Activated CD8-positive, alpha-beta T cell treated with anti-CD3 and anti-CD28 coated beads, Interleukin-2, amount 10 ng/mL, durations not matched to agents 7 days and 5 days (primary cell): ENCODE measurements around the gene KIAA1755. TPM values are rescaled to one million over a fixed set of nuclear protein-coding genes. Genes with fewer than 3 reads are reported as not detected.
"Not testable (repeated sequence)": the region's sequence is repeated elsewhere in the genome, so short reads cannot be mapped to it uniquely, and the experiment has no call there.

Experiments
- ATAC-seq: fragments of 150-1000 bp; cut with Tn5 transposase; one replicate; pipeline ENCODE4 v1.10.0; 2021; ENCODE audit warnings: moderate library complexity
- CTCF ChIA-PET: fragments of 350-600 bp; sonication (Branson Sonifier 250); formaldehyde crosslinking; loops from one replicate; lab custom pipeline; 2021; ENCODE audit warnings: antibody characterized with exemption; lab: Charles Lee
- POLR2A ChIA-PET: fragments of 350-600 bp; sonication (Branson Sonifier 250); formaldehyde crosslinking; loops from one replicate; lab custom pipeline; 2021; ENCODE audit warnings: antibody characterized with exemption; lab: Charles Lee
- DNase-seq: peaks from one replicate; pipeline ENCODE4 v3.0.0-alpha.2; 2020
- H3K27ac Mint-ChIP-seq: one replicate; pipeline ENCODE4 v1.8.0; 2021; ENCODE audit warnings: mild to moderate bottlenecking, mixed read lengths
- H3K27me3 Mint-ChIP-seq: one replicate; pipeline ENCODE4 v1.8.0; 2021; ENCODE audit warnings: low read depth, mixed read lengths
- H3K36me3 Mint-ChIP-seq: one replicate; pipeline ENCODE4 v1.8.0; 2021; ENCODE audit warnings: low read depth, mixed read lengths
- H3K4me1 Mint-ChIP-seq: one replicate; pipeline ENCODE4 v1.8.0; 2021; ENCODE audit warnings: low read depth, mixed read lengths
- H3K4me3 Mint-ChIP-seq: one replicate; pipeline ENCODE4 v1.8.0; 2021; ENCODE audit warnings: mild to moderate bottlenecking, mixed read lengths
- H3K9me3 Mint-ChIP-seq: one replicate; pipeline ENCODE4 v1.8.0; 2022; ENCODE audit warnings: mixed read lengths; ENCODE audit not compliant: insufficient read depth
- total RNA-seq, 2 experiments: library from RNA; stranded (reverse); gene quantifications; one replicate each; pipeline ENCODE4 v1.2.3, GENCODE V29; 2021

Gene KIAA1755
- total RNA-seq, 2 experiments from 2014 or later: not detected

DNA sequence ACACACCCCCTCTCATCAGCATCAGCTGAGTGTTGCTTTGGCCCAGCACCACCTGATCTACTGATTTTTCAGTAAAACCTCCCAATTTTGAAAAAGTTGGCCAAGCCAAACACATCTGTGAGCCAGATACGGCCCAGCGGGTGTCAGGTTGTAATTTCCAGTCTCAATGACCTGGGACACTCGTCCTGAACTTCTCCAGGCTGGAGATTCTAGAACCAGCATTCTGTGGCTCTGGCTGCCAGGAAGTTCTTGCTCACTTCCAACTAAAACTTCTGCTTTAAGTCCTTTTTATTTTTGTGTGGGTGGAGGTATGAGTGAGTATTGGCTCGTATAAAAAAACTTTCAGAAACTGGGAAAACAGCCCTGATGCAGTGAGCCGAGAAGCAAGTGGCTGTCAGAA lies 5.1 kb downstream of the KIAA1755 start:
- no peaks in the 10 kb centered on the region for H3K4me1 Mint-ChIP-seq
- no peak overlapping the region for H3K27ac Mint-ChIP-seq
- ChIA-PET POLR2A (no interaction called here), CTCF (no interaction called here)
- no peaks in the 10 kb centered on the region for H3K9me3 Mint-ChIP-seq
- no peak for ATAC-seq
- H3K27me3 Mint-ChIP-seq: peaks cover 25% of the 10 kb centered on the region
- no peak overlapping the region for H3K4me3 Mint-ChIP-seq
- H3K36me3 Mint-ChIP-seq: no peaks in the 10 kb centered on the region
- DNase-seq: no peak

DNA sequence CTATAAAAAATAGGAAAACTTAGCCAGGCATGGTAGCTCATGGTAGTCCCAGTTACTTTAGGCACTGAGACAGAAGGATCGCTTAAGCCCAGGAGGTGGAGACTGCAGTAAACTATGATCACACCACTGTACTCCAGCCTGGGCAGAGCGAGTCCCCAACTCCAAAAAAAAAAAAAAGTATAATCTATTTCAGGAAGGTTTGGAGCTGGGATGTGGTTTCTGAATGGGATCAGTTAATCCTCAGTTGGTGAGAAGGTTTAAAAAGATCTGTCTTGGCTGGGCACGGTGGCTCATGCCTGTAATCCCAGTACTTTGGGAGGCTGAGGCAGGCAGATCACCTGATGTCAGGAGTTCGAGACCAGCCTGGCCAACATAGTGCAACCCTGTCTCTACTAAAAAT lies 5.9 kb downstream of the KIAA1755 start:
- H3K4me1 Mint-ChIP-seq, H3K36me3 Mint-ChIP-seq, CTCF ChIA-PET, H3K27ac Mint-ChIP-seq, DNase-seq, H3K9me3 Mint-ChIP-seq, H3K4me3 Mint-ChIP-seq, ATAC-seq: not testable (repeated sequence)
- POLR2A ChIA-PET: interaction anchor here (0.7 kb wide), 1 partner anchor 255 kb away, joined by 3 read pairs; no protein-coding TSS in a partner anchor
- peaks cover 18% of the 10 kb centered on the region for H3K27me3 Mint-ChIP-seq

DNA sequence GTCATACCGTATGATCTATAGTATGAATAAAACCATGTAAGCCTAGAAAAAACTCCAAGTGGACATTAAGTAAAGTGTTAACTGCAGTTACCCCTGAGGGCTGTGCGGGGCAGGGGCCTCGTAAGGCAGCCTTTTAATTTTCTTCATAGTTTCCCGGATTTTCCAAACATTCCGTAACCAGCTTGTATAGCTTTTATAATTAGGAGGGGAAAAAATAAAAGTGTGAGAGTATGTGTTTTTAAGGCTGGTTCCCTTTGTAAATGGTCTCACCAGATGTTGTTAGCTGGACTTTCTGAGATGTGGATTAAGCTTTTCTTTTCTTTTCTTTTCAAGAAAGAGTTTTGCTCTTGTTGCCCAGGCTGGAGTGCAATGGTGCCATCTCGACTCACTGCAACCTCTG lies 7.0 kb downstream of the KIAA1755 start:
- ChIA-PET POLR2A (no interaction called here), CTCF (interaction anchor here (1.0 kb wide), 1 partner anchor 32 kb away, joined by 4 read pairs; no protein-coding TSS in a partner anchor)
- no peaks in the 10 kb centered on the region for H3K4me1 Mint-ChIP-seq
- H3K27me3 Mint-ChIP-seq: peaks cover 7% of the 10 kb centered on the region
- no peaks in the 10 kb centered on the region for H3K36me3 Mint-ChIP-seq
- no peak for ATAC-seq
- no peak overlapping the region for H3K4me3 Mint-ChIP-seq
- no peaks in the 10 kb centered on the region for H3K9me3 Mint-ChIP-seq
- no peak for DNase-seq
- H3K27ac Mint-ChIP-seq: no peak overlapping the region

DNA sequence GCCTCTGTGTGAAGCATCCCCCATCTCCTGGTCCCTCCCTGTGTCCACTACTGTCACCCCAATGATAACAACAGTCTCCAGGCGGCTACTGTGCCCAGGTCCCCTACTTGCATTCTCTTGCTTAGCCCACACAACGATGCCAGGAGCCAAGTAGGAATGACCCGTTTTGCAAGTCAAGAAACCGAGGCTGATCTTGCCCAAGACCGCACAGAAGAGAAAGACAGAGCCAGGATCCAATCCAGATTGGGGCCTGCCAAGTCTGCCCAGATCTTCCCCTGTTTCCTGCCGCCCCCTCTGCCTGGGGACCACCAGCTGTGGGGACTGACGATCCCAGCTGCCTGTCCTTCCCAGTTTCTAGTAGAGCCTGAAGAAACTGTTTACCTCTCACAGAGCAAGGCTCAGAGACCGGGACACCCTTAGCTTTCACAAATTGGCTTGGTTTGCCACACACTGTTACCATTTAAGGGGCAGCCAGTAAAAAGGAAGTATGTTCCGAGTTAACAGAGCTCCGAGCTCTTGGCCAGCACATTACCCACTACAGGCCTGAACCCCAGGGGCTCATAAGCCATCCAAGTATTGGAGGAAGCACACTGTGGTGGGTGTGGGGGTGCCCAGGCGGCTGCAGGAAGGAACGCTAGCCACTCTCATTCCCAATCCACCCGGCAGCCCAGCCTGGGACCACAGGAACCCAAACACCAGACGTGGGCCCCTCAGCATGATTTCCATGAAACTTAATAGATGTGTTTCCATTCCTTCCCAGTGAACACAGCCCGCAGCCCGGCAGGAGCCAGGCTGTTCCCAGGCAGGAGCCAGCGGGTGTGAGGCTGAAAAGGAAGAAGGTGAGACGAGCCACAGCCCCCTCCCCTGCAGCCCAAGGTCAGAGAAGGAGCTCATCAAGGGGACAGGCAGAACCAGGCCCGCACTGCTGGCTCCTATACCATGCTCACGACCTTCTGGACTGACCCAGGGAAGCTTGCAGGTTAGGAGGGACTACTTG lies 7.9 kb downstream of the KIAA1755 start:
- Mint-ChIP-seq H3K36me3 (no peaks in the 10 kb centered on the region), H3K27ac (no peak overlapping the region), H3K9me3 (no peaks in the 10 kb centered on the region), H3K27me3 (peaks cover 3% of the 10 kb centered on the region), H3K4me1 (no peaks in the 10 kb centered on the region), H3K4me3 (no peak overlapping the region)
- POLR2A ChIA-PET: no interaction called here
- CTCF ChIA-PET: interaction anchor here (1.0 kb wide), 1 partner anchor 31 kb away, joined by 4 read pairs; no protein-coding TSS in a partner anchor
- DNase-seq (no peak), ATAC-seq (no peak)

DNA sequence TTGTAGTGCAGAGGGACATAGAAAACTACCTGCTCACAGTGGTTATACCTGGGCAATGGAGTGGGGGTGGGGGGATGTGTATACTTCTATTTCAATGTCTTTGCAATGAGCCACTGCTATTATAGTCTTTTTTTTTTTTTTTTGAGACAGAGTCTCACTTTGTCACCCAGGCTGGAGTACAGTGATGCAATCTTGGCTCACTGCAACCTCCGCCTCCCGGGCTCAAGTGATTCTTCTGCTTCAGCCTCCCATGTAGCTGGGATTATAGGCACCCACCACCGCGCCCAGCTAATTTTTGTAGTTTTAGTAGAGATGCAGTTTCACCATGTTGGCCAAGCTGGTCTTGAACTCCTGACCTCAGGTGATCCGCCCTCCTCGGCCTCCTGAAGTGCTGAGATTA lies 9.1 kb downstream of the KIAA1755 start:
- H3K27me3 Mint-ChIP-seq, CTCF ChIA-PET, H3K9me3 Mint-ChIP-seq, H3K4me3 Mint-ChIP-seq, ATAC-seq, H3K36me3 Mint-ChIP-seq, POLR2A ChIA-PET, H3K4me1 Mint-ChIP-seq, DNase-seq, H3K27ac Mint-ChIP-seq: not testable (repeated sequence)

DNA sequence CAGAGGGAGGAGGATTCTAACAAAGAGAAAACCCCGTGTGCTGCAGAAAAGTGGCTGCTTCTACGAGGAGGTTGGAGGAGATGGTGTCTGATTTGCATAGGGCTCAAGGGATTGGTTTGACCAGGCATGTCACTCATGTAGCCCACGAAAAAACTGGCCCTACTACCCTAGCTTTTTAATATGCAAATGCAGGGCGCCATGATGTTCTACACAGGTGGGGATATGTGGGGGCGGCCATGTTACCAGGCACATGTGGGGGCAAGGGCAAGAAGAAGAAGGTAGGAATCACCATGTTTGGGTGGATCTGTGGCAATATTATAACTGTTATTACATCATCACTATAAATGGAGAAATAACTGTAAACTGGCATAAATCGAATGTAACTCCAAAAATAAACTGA lies 9.9 kb downstream of the KIAA1755 start:
- no peak overlapping the region for H3K27ac Mint-ChIP-seq
- ChIA-PET POLR2A (no interaction called here), CTCF (no interaction called here)
- H3K4me3 Mint-ChIP-seq: no peak overlapping the region
- H3K27me3 Mint-ChIP-seq: peaks cover 2% of the 10 kb centered on the region
- H3K36me3 Mint-ChIP-seq: no peaks in the 10 kb centered on the region
- H3K9me3 Mint-ChIP-seq: no peaks in the 10 kb centered on the region
- ATAC-seq: no peak
- DNase-seq: no peak
- no peaks in the 10 kb centered on the region for H3K4me1 Mint-ChIP-seq

DNA sequence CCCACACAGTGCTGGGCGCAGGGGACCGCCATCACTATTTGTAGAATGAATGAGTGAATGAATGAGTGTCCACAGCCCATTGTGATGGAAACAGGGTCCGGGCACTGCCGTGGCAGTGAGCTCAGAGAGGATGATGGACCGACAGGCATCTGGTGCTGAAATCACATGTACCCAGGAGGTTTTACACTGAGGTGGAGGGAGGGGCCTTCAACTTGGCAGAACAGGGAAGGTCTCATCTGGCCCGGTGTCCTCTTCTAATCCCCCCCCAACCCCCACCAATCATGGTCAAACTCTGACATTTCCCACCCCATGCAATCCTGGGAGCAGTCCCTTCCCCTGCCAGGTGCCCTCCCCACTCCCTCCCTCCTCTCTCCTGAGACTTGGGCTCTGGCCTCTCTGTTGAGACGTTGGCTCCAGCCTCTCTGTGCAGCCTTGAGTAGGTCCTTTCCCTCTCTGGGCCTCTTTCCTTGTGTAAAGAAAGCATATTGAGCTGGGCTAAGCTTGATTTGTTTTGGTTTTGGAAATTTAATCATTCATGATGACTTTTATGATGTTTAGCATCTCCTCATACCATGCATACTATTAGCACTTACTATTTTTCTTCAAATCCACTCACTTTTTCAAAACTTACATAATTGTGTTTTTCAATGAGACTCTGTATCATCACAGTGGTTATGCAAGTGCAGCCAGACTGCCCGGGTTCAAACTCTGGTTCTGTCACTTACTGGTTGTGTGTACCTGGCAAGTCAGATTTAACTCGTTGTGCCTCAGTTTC lies 10.8 kb downstream of the KIAA1755 start:
- ChIA-PET POLR2A (no interaction called here), CTCF (no interaction called here)
- DNase-seq (no peak), ATAC-seq (no peak)
- Mint-ChIP-seq H3K4me3 (no peak overlapping the region), H3K27me3 (no peaks in the 10 kb centered on the region), H3K36me3 (no peaks in the 10 kb centered on the region), H3K27ac (no peak overlapping the region), H3K4me1 (no peaks in the 10 kb centered on the region), H3K9me3 (no peaks in the 10 kb centered on the region)

DNA sequence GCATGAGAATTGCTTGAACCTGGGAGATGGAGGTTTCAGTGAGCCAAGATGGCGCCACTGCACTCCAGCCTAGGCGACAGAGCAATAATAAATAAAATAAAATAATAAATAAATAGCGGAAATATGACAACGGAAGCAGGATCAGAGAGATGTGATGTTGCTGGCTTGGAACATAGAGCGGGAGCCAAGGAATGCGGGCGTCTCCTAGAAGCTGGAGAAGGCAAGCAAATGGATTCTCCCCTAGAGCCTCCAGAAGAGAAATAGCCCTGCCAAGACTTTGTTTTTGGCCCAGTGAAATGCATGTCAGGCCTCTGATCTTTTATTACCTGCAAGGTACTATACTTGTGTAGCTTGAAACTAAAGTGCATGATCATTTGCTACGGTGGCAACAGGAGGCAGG lies 12.4 kb downstream of the KIAA1755 start:
- no peaks in the 10 kb centered on the region for H3K27me3 Mint-ChIP-seq
- CTCF ChIA-PET: no interaction called here
- no peak for DNase-seq
- H3K27ac Mint-ChIP-seq: no peak overlapping the region
- no peaks in the 10 kb centered on the region for H3K36me3 Mint-ChIP-seq
- H3K4me3 Mint-ChIP-seq: no peak overlapping the region
- ATAC-seq: no peak
- POLR2A ChIA-PET: no interaction called here
- peaks cover 8% of the 10 kb centered on the region for H3K9me3 Mint-ChIP-seq
- no peaks in the 10 kb centered on the region for H3K4me1 Mint-ChIP-seq

DNA sequence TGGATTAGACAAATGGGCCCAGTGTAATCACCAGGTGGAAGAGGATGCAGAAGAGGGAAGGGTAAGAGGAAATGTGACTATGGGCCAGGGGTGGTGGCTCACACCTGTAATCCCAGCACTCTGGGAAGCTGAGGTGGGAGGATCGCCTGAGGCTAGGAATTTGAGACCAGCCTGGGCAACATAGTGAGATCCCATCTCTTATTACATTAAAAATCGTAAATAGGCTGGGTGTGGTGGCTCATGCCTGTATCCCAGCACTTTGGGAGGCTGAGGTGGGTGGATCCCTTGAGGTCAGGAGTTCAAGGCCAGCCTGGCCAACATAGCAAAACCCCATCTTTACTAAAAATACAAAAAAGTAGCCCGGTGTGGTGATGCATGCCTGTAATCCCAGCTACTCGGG lies 12.8 kb downstream of the KIAA1755 start:
- POLR2A ChIA-PET, CTCF ChIA-PET, H3K27me3 Mint-ChIP-seq, H3K36me3 Mint-ChIP-seq, ATAC-seq, H3K27ac Mint-ChIP-seq, DNase-seq, H3K4me1 Mint-ChIP-seq, H3K4me3 Mint-ChIP-seq: not testable (repeated sequence)
- H3K9me3 Mint-ChIP-seq: peaks cover 12% of the 10 kb centered on the region

DNA sequence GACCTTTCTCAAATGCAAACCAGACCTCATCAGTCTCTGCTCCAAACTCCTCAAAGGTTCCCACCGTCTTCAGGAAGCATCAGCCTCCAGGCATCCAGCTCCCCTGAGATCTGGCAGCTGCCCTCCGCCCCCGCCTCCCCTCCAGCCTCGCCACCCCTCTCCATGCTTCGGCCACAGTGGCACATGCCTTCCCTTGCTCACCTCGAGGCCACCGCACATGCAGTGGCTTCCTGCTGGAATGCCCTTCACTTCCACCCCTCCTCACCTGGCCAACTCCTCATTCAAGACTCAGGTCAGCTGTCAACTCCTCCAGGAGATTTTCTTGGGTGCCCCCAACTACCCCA lies 13.4 kb downstream of the KIAA1755 start:
- DNase-seq (no peak), ATAC-seq (no peak)
- H3K27me3 Mint-ChIP-seq: no peaks in the 10 kb centered on the region
- CTCF ChIA-PET: no interaction called here
- POLR2A ChIA-PET: no interaction called here
- H3K27ac Mint-ChIP-seq: no peak overlapping the region
- H3K9me3 Mint-ChIP-seq: peaks cover 16% of the 10 kb centered on the region
- H3K4me3 Mint-ChIP-seq: no peak overlapping the region
- peaks cover 1% of the 10 kb centered on the region for H3K36me3 Mint-ChIP-seq
- H3K4me1 Mint-ChIP-seq: no peaks in the 10 kb centered on the region

DNA sequence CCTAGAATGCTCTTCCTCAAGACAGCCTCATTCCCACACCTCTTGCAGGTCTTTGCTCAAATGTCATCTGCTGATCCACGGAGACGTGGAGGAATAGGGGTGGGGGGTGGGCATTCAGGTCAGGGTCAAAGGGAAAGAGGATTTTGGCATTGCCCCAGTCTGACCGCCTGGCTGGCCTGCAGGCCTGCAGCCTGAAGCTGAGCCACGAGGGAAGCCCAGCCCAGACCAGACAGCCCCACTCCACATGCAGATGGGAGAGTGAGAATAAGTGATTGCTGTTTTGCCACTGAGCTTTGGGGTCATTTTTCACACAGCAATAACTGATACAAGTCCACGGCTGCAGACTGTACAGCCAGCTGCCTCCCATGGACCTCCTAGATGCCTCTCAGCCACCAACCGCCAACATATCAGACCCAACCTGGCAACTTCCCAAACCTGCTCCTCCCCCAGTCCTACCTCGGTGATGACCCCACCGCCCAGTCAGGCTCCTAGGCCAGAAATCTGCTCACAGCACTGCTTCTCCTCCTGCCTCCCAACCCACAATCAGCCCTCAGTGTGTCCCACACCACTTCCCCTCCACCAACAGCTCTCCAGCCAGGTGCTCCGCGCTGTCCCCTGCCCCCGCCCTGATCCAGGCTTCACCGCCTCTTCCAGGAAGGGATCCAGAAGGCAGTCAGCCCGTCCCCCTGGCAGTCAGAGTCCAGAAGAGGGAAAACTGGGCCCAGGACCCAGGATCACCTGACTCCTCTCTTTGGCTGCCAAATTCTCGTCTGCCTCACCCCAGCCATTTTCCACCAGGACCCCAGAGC lies 14.0 kb downstream of the KIAA1755 start:
- H3K4me1 Mint-ChIP-seq: no peaks in the 10 kb centered on the region
- H3K36me3 Mint-ChIP-seq: peaks cover 3% of the 10 kb centered on the region
- H3K27me3 Mint-ChIP-seq: no peaks in the 10 kb centered on the region
- no peak for ATAC-seq
- DNase-seq: no peak
- H3K4me3 Mint-ChIP-seq: no peak overlapping the region
- H3K27ac Mint-ChIP-seq: no peak overlapping the region
- CTCF ChIA-PET: no interaction called here
- POLR2A ChIA-PET: no interaction called here
- peaks cover 18% of the 10 kb centered on the region for H3K9me3 Mint-ChIP-seq
